GM12892 (cell line): ENCODE data around the gene DLX1.

ENCODE experiments used
- DNase-seq: peaks from one replicate; pipeline ENCODE4 v3.0.0; 2011; ENCODE audit not compliant: insufficient read length
- FAIRE-seq: peaks from 2 replicates; lab custom pipeline; 2011; peaks lifted over from hg19 to GRCh38; lab: Jason Lieb, UNC
- POLR2A ChIP-seq: IDR thresholded peaks from 2 replicates; pipeline ENCODE4 v1.6.1; 2011; ENCODE audit warnings: low read depth, low read length, control low read depth
- POLR2AphosphoS5 ChIP-seq: IDR thresholded peaks from 2 replicates; pipeline ENCODE4 v1.6.1; 2011; ENCODE audit warnings: low read depth, low read length, control low read depth
- TAF1 ChIP-seq: IDR thresholded peaks from 2 replicates; pipeline ENCODE4 v1.6.1; 2011; ENCODE audit warnings: low read depth, mild to moderate bottlenecking, control low read depth, low read length, borderline replicate concordance

Gene DLX1

GRCh38 chr2:172082944-172083627, 2.2 kb upstream of the DLX1 start:
- DNase-seq, result no peak
- no peak for FAIRE-seq
- no peak for TF ChIP-seq TAF1
- TF ChIP-seq POLR2AphosphoS5, result no peak
- no peak for TF ChIP-seq POLR2A

- FAIRE-seq (peak; percentile 42), DNase-seq (no peak)
- TF ChIP-seq POLR2AphosphoS5 (no peak), POLR2A (no peak), TAF1 (no peak)
Observed at GRCh38 chr2:172083628-172084394, 1.5 kb upstream of the DLX1 start.

- FAIRE-seq, result no peak
- TF ChIP-seq TAF1 (no peak), POLR2A (no peak), POLR2AphosphoS5 (no peak)
- DNase-seq, result no peak
Observed at GRCh38 chr2:172084395-172084644, 987 bp upstream of the DLX1 start.

GRCh38 chr2:172084645-172085459, 455 bp upstream of the DLX1 start:
- FAIRE-seq (peak; percentile 85), DNase-seq (peak; percentile 80)
- TF ChIP-seq POLR2A (no peak), POLR2AphosphoS5 (no peak), TAF1 (no peak)

GRCh38 chr2:172086241-172087206, 1.2 kb downstream of the DLX1 start:
- DNase-seq (no peak), FAIRE-seq (peak; percentile 21)
- no peak for TF ChIP-seq POLR2AphosphoS5
- no peak for TF ChIP-seq POLR2A
- no peak for TF ChIP-seq TAF1

GRCh38 chr2:172087207-172087779, 2.0 kb downstream of the DLX1 start:
- FAIRE-seq (no peak), DNase-seq (no peak)
- TF ChIP-seq POLR2AphosphoS5, result no peak
- TF ChIP-seq POLR2A, result no peak
- TF ChIP-seq TAF1, result no peak

GRCh38 chr2:172087780-172088244, 2.5 kb downstream of the DLX1 start:
- TF ChIP-seq TAF1, result no peak
- TF ChIP-seq POLR2A, result no peak
- TF ChIP-seq POLR2AphosphoS5, result no peak
- no peak for DNase-seq
- no peak for FAIRE-seq

GRCh38 chr2:172088245-172089004, 3.1 kb downstream of the DLX1 start:
- TF ChIP-seq POLR2A, result no peak
- no peak for TF ChIP-seq TAF1
- no peak for TF ChIP-seq POLR2AphosphoS5
- DNase-seq (no peak), FAIRE-seq (no peak)

GRCh38 chr2:172089005-172089504, 3.7 kb downstream of the DLX1 start:
- no peak for DNase-seq
- FAIRE-seq, result no peak
- no peak for TF ChIP-seq POLR2AphosphoS5
- no peak for TF ChIP-seq TAF1
- TF ChIP-seq POLR2A, result no peak

- FAIRE-seq (no peak), DNase-seq (no peak)
- TF ChIP-seq POLR2A, result no peak
- TF ChIP-seq POLR2AphosphoS5, result no peak
- TF ChIP-seq TAF1, result no peak
Observed at GRCh38 chr2:172089633-172090032, 4.3 kb downstream of the DLX1 start.
